ENCODE results near the gene TRIM44.

- no peak for TF ChIP-seq TAF1 (conservative IDR thresholded peaks at IDR 0.05)
- TF ChIP-seq CTCF (IDR thresholded peaks at IDR 0.05; ENCODE audit: low read depth, low read length, missing input control) = no peak
- TF ChIP-seq RAD21 (IDR thresholded peaks at IDR 0.05) = no peak
- no peak for TF ChIP-seq REST (IDR thresholded peaks at IDR 0.05)
- no peak for TF ChIP-seq RXRA (IDR thresholded peaks at IDR 0.05)
- TF ChIP-seq YY1 (IDR thresholded peaks at IDR 0.05) = no peak
- TF ChIP-seq ZBTB33 (IDR thresholded peaks at IDR 0.05) = no peak
- no peak for TF ChIP-seq NR2F2 (IDR thresholded peaks at IDR 0.05)
- TF ChIP-seq GABPA (IDR thresholded peaks at IDR 0.05 in 1 of 2, conservative IDR thresholded peaks at IDR 0.05 in 1 of 2) = no peak
- no peak for TF ChIP-seq JUND (IDR thresholded peaks at IDR 0.05)
- no peak for TF ChIP-seq HNF4A (conservative IDR thresholded peaks at IDR 0.05)
- TF ChIP-seq EGR1 (IDR thresholded peaks at IDR 0.05; ENCODE audit: low read depth in 2 of 2) = no peak
- TF ChIP-seq MAX (IDR thresholded peaks at IDR 0.05) = no peak
Measured at GRCh38 chr11:35844579-35844978, 182.0 kb downstream of the TRIM44 start.
